ENCODE results near the gene KRTAP5-1.

The KRTAP5-1 gene

DNA sequence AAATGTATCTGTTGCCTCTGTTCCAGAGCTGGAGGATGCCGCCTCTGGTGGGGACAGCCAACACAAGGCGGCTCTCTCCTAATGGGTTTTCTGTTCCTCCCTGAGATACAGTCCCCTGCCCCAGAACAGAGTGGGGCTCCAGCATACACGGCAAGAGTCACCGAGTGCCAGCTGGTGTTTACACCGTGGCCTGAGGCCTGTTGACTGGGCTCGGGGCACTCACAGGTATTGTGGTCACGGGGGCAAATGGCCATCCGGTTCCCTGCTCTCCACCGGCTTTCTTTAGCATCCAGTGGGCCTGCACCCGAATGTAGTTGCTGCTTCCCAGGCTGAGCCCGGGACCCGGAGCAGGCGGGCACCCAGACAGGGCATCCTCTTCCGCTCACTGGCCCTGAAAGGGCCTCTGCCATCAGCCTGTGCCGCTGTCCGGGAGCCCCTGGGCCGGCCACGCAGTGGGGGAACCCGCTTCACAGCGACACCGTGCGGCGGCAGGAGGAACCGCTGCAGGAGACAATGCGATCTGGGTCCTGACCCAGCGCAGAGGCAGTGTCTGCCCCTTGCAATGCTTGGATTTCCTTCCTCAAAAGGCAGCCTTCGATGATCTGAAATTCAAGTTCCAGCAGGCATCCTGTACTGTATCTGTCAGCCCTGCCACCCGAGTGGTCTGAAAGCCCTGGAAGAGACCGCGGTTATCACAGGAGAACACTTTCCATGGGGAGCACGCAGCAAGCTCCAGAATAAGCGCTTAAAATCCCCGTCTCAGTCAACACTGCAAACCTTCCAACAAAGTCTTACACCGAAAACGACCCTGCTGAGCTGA lies 43.6 kb upstream of the KRTAP5-1 start:
- ChIA-PET POLR2A (no interaction called here), CTCF (interaction anchor here (0.9 to 7.7 kb wide), 11 partner anchors 10 to 87 kb away, joined by 3 to 56 read pairs (median 8); no protein-coding TSS in a partner anchor)
- DNase-seq (ENCODE audit: low read depth, low spot score), result no peak
- no peak overlapping the region for H3K4me3 ChIP-seq (ENCODE audit: low read depth, low read length)
- TF ChIP-seq, protein P1, sequence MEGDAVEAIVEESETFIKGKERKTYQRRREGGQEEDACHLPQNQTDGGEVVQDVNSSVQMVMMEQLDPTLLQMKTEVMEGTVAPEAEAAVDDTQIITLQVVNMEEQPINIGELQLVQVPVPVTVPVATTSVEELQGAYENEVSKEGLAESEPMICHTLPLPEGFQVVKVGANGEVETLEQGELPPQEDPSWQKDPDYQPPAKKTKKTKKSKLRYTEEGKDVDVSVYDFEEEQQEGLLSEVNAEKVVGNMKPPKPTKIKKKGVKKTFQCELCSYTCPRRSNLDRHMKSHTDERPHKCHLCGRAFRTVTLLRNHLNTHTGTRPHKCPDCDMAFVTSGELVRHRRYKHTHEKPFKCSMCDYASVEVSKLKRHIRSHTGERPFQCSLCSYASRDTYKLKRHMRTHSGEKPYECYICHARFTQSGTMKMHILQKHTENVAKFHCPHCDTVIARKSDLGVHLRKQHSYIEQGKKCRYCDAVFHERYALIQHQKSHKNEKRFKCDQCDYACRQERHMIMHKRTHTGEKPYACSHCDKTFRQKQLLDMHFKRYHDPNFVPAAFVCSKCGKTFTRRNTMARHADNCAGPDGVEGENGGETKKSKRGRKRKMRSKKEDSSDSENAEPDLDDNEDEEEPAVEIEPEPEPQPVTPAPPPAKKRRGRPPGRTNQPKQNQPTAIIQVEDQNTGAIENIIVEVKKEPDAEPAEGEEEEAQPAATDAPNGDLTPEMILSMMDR (IDR thresholded peaks at IDR 0.05; ENCODE audit: insufficient read depth, low read length, missing control alignments), result peak; percentile 95

DNA sequence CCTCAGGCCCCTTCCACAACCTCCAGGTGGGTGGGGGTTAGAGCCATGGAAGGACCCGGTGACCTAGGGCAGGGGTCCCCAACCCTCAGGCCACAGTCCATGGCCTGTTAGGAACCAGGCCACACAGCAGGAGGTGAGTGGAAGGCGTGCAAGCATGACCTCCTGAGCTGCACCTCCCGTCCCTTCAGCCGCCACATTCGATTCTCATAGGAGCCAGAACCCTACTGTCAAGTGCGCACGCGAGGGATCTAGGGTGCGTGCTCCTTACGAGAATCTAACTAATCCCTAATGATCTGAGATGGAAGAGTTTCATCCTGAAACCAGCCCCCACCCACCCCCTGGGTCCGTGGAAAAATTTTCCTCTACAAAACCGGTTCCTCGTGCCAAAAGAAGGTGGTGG lies 40.5 kb upstream of the KRTAP5-1 start:
- TF ChIP-seq, protein P1 (IDR thresholded peaks at IDR 0.05; ENCODE audit: insufficient read depth, low read length, missing control alignments), result no peak
- DNase-seq (ENCODE audit: low read depth, low spot score), result no peak
- POLR2A ChIA-PET, result no interaction called here
- CTCF ChIA-PET, result interaction anchor here (1.4 to 7.7 kb wide), 6 partner anchors 8 to 78 kb away, joined by 4 to 52 read pairs (median 22); no protein-coding TSS in a partner anchor
- H3K4me3 ChIP-seq (ENCODE audit: low read depth, low read length), result no peak overlapping the region

DNA sequence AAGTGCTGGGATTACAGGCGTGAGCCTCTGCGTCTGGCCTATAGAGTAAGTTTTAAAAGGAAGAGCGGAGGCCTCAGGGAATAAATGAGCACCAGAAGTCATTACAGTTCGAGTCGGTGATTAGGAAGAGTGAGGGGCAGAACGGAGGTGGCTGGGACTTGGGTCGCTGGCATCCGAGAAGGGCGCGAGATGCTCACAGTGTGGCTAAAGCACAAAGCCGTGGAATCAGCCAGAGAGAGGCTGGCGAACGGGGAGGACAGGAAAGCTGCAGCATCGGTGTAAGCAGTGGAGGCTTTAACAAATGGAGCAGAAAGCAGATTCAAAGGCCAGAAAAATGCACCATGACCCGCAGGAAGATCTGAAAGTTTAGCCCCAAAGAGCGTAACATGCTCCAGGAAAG lies 39.5 kb upstream of the KRTAP5-1 start:
- DNase-seq (ENCODE audit: low read depth, low spot score), result no peak
- no peak overlapping the region for H3K4me3 ChIP-seq (ENCODE audit: low read depth, low read length)
- TF ChIP-seq, protein P1 (IDR thresholded peaks at IDR 0.05; ENCODE audit: insufficient read depth, low read length, missing control alignments), result no peak
- CTCF ChIA-PET, result interaction anchor here (0.6 to 1.8 kb wide), 3 partner anchors 16 to 78 kb away, joined by 3 to 4 read pairs (median 3); no protein-coding TSS in a partner anchor
- POLR2A ChIA-PET, result no interaction called here

DNA sequence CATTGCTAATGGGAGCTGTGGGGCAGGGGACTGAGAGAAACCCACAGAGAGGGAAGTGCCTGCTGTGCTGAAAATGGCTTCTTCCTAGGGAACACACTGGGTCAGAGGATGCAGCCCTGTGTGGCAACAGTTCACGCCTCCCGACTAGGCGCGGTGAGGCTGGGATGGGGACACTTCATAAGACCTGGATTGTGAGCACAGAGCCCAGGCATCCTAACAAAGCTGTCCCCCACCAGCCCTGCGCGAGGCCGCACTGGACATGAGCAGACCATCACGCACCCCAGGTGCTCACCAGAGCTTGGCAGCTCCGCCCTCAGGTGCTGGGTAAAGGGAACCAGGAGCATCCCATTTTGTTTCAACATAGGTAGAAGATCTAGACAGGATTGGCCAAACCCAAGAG lies 38.6 kb upstream of the KRTAP5-1 start:
- no peak overlapping the region for H3K4me3 ChIP-seq (ENCODE audit: low read depth, low read length)
- TF ChIP-seq, protein P1 (IDR thresholded peaks at IDR 0.05; ENCODE audit: insufficient read depth, low read length, missing control alignments), result no peak
- DNase-seq (ENCODE audit: low read depth, low spot score), result no peak
- CTCF ChIA-PET, result interaction anchor here (1.0 to 1.8 kb wide), 4 partner anchors 10 to 29 kb away, joined by 3 to 4 read pairs (median 4); no protein-coding TSS in a partner anchor
- POLR2A ChIA-PET, result interaction anchor here (0.7 kb wide), 1 partner anchor 41 kb away, joined by 3 read pairs; no protein-coding TSS in a partner anchor

DNA sequence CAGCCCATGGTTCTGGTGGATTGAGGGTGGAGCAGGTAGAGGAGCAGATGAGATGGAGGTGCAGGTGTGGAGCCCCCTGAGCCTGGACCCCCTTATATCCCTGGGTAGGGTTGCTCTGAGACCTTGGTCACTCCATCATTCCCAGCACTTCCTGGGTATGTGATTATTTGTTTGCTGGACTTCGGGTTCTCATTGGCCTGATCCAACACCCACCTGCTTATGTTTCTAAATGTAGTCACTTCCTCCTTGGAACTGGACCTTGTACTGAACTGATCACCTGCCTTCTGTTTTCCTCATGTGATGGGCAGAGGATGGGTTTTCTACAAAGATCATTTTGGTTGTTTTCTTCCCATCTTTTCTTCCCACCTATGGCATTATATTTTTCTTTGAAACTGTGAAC lies 37.0 kb upstream of the KRTAP5-1 start, which contains the start of gene KRTAP5-4:
Gene KRTAP5-4 (minus strand): TSS at position 53 of the 400 bp plus-strand sequence. CDS start 45 bp downstream, at position 8.
- TF ChIP-seq, protein P1 (IDR thresholded peaks at IDR 0.05; ENCODE audit: insufficient read depth, low read length, missing control alignments), result no peak

DNA sequence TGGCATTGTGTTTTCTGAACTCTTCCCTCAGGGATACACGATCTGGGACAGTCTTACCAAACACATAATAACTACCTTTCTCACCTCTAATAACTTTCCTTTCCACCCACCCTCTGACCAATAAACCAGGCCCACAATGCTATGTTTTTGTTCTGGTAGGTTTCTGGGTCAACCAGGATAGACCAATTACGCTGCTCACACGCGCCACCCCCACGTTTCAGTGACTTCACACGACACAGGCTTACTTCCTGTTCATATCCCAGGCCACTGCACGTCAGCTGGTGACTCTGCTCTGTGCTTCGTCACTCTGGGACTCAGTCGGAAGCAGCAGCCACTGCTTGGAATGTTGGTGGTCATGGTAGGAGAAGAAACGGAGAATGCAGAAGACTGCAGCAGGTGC lies 34.4 kb upstream of the KRTAP5-1 start:
- TF ChIP-seq, protein P1 (IDR thresholded peaks at IDR 0.05; ENCODE audit: insufficient read depth, low read length, missing control alignments), result no peak
- DNase-seq (ENCODE audit: low read depth, low spot score), result no peak
- ChIA-PET CTCF (interaction anchor here (1.0 to 5.6 kb wide), 5 partner anchors 10 to 73 kb away, joined by 3 to 52 read pairs (median 3); partner anchors contain the start of gene KRTAP5-5), POLR2A (interaction anchor here (0.6 kb wide), 1 partner anchor 20 kb away, joined by 3 read pairs; no protein-coding TSS in a partner anchor)
- no peak overlapping the region for H3K4me3 ChIP-seq (ENCODE audit: low read depth, low read length)

More for the DNA sequence above, 37.0 kb upstream of the KRTAP5-1 start, which contains the start of gene KRTAP5-4:
- CTCF ChIA-PET, result interaction anchor here (1.0 to 1.2 kb wide), 2 partner anchors 10 to 75 kb away, joined by 3 to 4 read pairs; no protein-coding TSS in a partner anchor
- POLR2A ChIA-PET, result interaction anchor here (0.7 kb wide), 1 partner anchor 352 kb away, joined by 4 read pairs; no protein-coding TSS in a partner anchor
- H3K4me3 ChIP-seq (ENCODE audit: low read depth, low read length), result no peak within 1 kb of the TSS
- DNase-seq (ENCODE audit: low read depth, low spot score), result no peak

All from AG04449 (cell line).